ENCODE data around the gene GCM1.
"Not testable (repeated sequence)": the region's sequence is repeated elsewhere in the genome, so short reads cannot be mapped to it uniquely, and the experiment has no call there.

The GCM1 gene

DNA sequence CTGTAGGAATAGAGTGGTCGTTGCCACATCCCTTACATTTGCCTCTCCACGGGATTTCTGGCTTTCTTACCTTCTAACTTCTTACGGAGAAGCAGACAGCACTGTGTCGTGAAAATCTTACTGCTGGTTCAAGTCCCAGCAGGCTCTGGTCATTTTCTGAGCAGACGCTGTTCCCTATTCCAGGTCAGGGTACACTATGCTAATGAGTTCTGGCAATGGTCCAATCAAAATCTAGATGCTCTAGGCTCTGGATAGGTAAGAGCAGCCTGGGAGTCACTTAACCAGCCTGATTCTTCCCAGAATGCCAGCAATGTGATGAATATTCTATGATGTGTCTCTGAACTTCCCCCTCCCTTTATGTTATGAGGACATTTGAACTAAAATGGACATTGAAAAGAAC lies at the start of gene GCM1:
TSS of gene GCM1 (minus strand) at position 158 of the 400 bp plus-strand sequence. CDS start 3,209 bp downstream, outside the sequence.
- no peak for DNase-seq

GRCh38 chr6:53197553-53197952 lies 48.9 kb upstream of the GCM1 start:
- DNase-seq, result no peak

DNA sequence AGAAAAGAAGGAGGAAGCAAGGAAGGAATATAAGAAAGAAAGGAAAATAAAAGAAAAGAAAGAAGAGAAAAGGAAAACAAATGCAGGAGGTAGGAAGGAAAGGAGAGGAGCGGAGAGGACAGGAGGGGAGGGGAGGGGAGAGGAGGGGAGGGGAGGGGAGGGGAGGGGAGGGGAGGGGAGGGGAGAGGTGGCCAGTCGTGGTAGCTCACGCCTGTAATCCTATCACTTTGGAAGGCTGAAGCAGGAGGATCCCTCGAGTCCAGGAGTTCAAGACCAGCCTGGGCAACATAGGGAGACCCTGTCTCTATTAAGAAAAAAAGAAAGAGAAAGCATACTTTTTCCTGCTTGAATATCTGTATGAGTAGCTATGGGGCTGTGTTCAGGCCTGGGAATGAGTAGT lies 46.4 kb upstream of the GCM1 start:
- DNase-seq, result no peak

- no peak for DNase-seq
These were observed 44.1 kb upstream of the GCM1 start for GRCh38 chr6:53192682-53193188.

DNA sequence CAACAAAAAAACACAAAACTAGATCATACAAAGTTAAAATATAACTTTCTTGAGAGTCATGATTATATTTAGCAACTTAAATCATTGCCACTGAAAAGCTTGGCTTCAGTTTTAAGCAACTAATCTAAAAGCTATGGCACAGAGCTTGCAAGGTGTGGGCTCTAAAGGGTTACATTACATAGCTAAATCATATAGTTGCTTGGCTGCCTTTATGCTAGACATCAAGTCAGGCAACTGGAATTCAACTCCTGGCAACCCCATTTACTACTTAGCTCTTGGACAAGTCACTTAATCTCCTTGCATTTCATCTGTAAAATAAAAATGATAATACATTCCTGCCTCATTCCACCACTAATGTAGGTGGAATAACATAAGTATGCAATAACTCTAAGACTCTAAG lies 40.9 kb upstream of the GCM1 start:
- DNase-seq, result no peak

- no peak for DNase-seq
These were observed 40.2 kb upstream of the GCM1 start for GRCh38 chr6:53188833-53189232.

- DNase-seq, result no peak
These were observed 32.0 kb upstream of the GCM1 start for GRCh38 chr6:53180678-53181077.

- no peak for DNase-seq
These were observed 31.5 kb upstream of the GCM1 start for GRCh38 chr6:53179961-53180651.

DNA sequence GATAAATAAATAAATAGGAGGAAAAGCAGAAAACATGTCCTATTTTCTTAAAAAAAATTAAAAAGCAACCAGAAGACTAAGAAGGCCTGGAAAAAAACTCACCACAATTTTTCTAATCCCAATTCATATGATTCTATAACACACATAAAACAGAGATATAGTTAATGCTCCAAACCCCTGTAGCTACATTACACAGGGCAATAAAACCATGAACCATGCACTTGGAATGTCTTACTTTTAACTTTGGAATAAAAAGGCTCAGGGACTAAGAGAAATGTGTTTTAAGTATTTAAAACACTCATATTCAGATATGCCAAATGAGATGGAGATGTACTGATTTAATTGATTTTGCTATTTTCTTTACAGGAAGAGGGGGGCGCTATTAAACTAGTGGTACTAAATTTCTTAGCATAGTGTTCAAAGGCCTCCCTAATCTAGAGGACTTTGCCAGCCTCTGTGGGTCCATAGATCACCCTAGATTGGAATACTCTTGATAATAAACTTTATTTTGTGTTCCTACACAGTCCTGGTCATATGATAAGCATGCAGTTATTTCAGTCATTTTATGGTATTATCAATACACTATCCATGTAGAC lies 30.3 kb upstream of the GCM1 start:
- DNase-seq, result no peak

DNA sequence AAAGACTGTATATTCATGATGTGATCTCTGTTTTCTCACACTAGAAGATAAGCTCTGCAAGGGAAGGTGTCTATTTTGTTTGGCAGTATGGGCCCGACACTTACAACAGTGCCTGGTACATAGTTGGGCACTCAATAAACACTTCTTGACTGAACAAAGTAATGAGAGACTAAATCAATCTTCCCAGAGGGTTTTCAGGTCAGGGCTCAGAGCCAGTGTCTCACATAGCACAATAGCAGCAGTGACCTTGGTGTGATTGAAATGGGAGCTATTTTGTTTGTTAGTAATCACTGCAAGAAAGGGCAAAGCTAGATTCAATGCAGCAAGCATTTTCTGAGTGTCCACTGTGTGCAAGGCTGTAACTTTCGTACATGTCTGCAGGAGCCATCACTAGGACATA lies 26.4 kb upstream of the GCM1 start:
- no peak for DNase-seq

DNA sequence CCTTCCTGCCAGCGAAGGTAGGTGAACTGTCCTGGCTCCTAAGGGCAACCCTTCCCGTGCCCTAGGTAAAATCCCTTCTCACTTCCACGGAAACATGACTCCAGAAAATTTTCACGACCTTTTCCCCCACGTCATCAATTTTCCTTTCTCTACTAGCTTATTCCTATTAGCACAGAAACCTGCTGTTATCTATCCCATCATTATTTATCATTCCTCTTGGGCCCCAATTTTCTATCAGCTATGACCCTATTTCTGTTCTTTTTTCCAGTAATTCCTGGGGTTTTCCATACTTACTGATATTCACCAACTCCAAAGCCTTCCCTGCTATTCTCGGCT lies 23.8 kb upstream of the GCM1 start:
- DNase-seq, result no peak

- DNase-seq, result peak; percentile 82
These were observed 23.2 kb upstream of the GCM1 start for GRCh38 chr6:53171605-53172467.

DNA sequence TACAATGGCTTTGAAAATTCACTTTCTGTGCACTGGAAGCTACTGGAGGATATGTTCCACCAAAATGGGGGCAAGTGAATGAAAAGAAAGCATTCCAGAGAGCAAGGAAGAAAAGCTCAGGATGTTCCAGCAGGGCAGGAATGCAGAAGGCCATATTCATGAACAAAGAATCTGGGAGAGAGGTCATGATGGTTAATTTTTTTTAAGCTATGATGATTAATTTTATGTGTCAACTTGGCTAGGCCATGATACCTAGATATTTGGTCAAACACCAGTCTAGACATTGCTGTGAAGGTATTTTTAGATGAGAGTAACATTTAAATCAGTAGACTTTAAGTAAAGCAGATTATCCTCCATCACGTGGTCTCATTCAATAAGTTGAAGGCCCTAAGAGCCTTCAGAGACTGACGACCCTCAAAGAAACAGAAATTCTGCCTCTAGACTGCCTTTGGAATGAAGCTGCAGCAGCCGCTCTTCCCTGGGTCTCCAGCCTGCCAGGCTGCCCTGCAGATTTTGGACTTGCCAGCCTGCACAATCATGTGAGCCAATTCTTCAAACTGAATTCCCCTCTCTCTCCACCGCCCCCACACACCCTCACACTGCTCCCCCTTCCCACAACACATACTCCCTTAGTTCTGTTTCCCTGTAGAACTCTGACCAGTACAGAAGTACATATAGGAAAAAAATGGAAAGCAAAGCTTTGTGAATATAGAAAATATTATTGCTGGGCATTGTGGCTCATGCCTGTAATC lies 20.1 kb upstream of the GCM1 start:
- no peak for DNase-seq

- no peak for DNase-seq
These were observed 16.7 kb upstream of the GCM1 start for GRCh38 chr6:53165293-53165692.

GRCh38 chr6:53162606-53163005 lies 14.0 kb upstream of the GCM1 start:
- DNase-seq, result no peak

- no peak for DNase-seq
These were observed 12.9 kb upstream of the GCM1 start for GRCh38 chr6:53161481-53162009.

DNA sequence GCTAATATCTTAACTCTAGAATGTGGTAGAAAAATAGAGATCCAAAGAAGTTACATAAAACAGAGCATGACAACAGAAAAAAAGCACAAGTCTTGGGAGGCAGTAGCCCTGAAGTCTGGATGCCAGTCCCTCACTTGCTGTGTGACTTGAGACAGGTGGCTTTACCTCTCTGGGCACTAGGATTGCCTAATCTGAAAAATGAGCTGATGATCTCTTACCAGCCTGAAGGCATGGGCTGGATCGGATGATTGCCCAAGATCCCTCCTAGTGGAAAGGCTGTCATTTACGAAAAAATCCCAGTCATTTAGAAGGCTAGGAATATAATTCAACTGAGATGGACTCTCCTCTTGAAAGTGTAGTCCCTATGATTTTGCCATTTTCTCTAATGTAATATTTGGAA lies 10.9 kb upstream of the GCM1 start:
- no peak for DNase-seq

DNA sequence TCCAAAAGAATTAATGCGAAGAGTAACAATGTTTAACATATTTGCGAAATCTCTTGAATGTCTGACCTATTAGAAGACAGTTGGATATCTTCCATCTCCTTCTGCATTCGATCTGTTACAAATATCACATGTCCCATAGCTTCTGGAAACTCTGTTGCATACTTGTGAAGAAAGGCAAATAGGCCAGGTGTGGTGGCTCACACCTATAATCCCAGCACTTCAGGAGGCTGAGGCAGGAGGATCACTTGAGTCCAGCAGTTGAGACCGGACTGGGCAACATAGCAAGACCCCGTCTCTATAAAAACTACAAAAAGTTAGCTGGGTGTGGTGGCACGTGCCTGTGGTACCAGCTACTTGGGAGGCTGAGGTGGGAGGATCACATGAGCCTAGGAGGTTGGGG lies 9.4 kb upstream of the GCM1 start:
- not testable (repeated sequence) for DNase-seq

DNA sequence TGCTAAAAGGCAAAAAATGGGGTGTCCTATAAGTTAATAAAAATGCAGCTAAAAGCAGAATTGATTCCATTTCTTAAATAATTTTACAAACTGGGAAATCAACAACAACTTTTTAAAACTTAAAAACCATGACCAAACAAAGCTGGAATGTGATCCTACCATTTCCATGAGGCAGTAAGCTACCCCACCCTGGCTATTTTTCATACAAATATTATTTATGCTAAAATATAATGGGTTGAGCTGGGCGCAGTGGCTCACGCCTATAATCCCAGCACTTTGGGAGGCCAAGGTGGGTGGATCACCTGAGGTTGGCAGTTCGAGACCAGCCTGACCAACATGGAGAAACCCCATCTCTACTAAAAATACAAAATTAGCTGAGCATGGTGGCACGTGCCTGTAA lies 6.6 kb upstream of the GCM1 start:
- DNase-seq, result not testable (repeated sequence)

GRCh38 chr6:53154794-53155193 lies 6.2 kb upstream of the GCM1 start:
- no peak for DNase-seq

DNA sequence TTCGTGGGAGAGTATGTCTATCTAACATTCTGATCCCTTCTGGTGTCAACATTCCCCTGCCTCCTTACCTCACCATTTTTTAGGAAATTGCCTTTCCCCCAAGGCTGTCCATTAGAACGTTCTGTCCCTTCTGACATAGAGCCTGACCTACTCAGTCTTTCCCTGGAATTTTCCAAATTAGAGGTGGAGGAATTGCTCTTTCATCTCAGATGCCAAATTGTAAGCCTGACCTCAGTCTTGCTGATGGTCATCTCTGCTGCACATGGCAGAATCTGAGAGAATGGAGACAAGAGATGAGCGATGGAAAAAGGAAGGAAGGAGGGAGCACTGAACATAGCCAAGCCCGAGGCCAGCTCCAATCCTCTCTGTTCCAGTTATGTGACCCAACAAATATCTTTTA lies 5.4 kb upstream of the GCM1 start:
- no peak for DNase-seq

DNA sequence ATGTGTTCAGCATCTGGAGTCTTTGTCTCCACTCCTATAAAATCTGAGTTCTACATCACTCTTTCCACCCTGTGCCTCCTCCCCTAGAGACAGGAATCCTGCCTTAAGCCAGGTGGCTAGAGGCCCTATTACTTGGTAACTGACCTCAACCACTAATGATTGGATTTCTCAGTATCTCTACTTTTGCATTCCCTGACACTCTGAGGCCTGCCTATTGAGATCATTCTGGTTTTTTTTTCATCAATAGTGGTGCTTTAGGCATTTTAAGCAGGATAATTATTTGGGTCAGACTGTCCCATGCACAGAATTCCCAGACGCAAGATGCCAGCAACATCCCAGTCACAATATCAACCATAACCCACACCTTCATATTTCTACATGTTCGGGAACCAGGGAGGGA lies 3.9 kb upstream of the GCM1 start:
- DNase-seq, result no peak

GRCh38 chr6:53151676-53152075 lies 3.0 kb upstream of the GCM1 start:
- no peak for DNase-seq
